ENCODE data around the gene S1PR3. TPM values are rescaled to one million over a fixed set of nuclear protein-coding genes. Genes with fewer than 3 reads are reported as not detected.

S1PR3 gene
- total and polyA plus RNA-seq, 9 of the 15 experiments (the other 6 are each of a cell fraction or from before 2014, with no cell fraction given) = 0.03 to 2.0 (median 0.29) TPM

DNA sequence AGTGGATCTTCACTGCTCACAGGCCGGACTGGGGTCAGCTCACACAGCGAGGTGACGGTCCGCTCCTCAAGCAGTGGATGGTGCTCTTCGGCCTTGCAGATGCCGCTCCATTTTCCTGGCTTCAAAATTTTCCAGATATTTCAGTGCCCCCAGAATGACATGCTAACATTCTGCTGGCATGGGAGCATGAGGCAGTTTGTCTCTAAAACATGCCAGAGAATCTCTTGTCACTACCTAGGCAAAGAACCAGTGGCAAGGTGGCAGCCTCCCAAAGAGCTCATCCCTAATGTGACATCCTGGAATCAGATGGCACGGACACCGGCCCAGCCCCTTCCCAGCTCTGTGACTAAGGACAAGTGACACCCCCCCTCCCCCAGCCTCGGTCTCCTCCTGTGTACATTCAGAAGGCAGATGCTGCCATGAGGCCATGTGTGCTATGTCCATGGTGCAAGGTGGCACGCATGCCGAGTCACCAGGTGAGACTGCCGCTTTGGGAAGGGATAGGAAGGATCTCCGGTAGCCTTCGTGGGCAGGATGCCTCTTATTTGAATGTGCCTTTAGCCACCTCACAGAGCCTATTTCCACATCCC is 2.7 kb downstream of the S1PR3 start:
- H3K79me2 ChIP-seq (ENCODE audit: control insufficient read depth, insufficient read depth, low read length) = no peaks in the 10 kb centered on the region
- H4K20me1 ChIP-seq (replicated peaks; ENCODE audit: control insufficient read depth, insufficient read depth, low read length) = no peaks in the 10 kb centered on the region
- ChIA-PET POLR2A (no interaction called here), CTCF (ENCODE audit: low intra/inter-chr PET ratio) (no interaction called here)
- H3K4me3 ChIP-seq = no peak overlapping the region
- no peak overlapping the region for H2AFZ ChIP-seq (ENCODE audit: low read depth, low read length)
- TF ChIP-seq ZNF124 (CRISPR knock-in tag; IDR thresholded peaks at IDR 0.05) = no peak
- H3K4me2 ChIP-seq (ENCODE audit: insufficient read depth, low read length) = no peak overlapping the region
- intact Hi-C loops (cut with micrococcal nuclease) = loop anchor here (10.0 kb wide), 1 partner anchor 309 kb away; no protein-coding TSS in a partner anchor
- no peaks in the 10 kb centered on the region for H3K36me3 ChIP-seq (ENCODE audit: control insufficient read depth, insufficient read depth, low read length)
- no peaks in the 10 kb centered on the region for H3K9me3 ChIP-seq (replicated peaks; ENCODE audit: control insufficient read depth, insufficient read depth, low read depth, low read length)
- H3K9me1 ChIP-seq (ENCODE audit: control insufficient read depth, insufficient read depth, low read length) = no peaks in the 10 kb centered on the region
- no peak for DNase-seq (ENCODE audit: extremely low read depth in 1 of 4, low spot score in 3 of 4)
- H3K4me1 ChIP-seq (replicated peaks in 1 of 2; ENCODE audit: control insufficient read depth in 2 of 2, insufficient read depth in 2 of 2, low read length in 2 of 2) = peaks cover 0 to 11% of the 10 kb centered on the region in 2 experiments; a peak in 3 of 5 replicates
- no TSS peak for BruUV-seq (replicated peaks)
- H3K27ac ChIP-seq (ENCODE audit: extremely low read depth, low read depth, low read length) = no peak overlapping the region
- in situ Hi-C loops (cut with MboI) = no loop called here
- WGBS (ENCODE audit: insufficient coverage, low coverage, missing lambda C conversion rate) = 29% methylated on average over 12 of the region's 14 CpGs
- FAIRE-seq = no peak
- no peak overlapping the region for H3K9ac ChIP-seq (ENCODE audit: insufficient read depth in 1 of 2, low read depth in 2 of 2, low read length in 2 of 2)
- ATAC-seq = no peak
- peaks cover 0 to 25% of the 10 kb centered on the region in 2 experiments; a peak in 2 of 5 replicates for H3K27me3 ChIP-seq (ENCODE audit: control insufficient read depth in 2 of 2, insufficient read depth in 2 of 2, low read length in 2 of 2)

DNA sequence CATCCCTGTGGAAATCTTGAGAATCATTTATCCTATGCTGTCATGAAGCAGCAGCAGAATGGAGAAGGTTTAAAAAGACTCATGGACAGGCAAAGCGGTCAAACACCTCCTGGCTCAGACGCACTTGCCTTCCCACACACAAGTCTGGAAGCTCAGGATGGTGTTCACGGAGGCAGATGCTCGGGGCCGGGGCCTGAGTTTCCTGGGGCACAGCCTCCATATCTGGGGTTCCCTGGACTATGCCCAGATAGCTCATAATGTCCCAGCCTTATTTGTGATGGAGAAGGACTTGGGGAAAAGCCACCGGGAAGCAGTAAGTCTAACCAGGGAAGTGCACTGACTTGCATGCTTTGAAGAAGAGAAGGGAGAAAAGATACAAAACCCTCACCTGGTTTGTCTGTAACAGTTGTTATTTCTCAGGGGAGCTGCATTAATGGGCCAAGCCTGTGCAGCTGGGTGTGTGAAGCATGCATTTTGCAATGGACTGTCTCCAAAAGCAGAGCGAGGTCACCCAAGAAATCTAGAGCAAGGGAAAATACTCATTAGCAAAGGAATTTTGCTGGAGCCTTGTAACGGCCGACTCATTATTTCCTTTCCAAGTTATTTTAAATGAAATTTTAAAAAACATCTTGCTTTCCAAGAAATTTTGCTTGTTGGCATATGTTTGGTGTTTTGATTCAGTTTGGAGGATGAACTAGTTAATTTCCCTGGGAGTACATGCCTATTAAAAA is 3.4 kb downstream of the S1PR3 start:
- TF ChIP-seq JUN (IDR thresholded peaks at IDR 0.05; ENCODE audit: borderline replicate concordance, low read depth, low read length) (no peak), JUN (CRISPR knock-in tag; IDR thresholded peaks at IDR 0.05; ENCODE audit: borderline replicate concordance) (no peak)
- no peaks in the 10 kb centered on the region for H3K9me1 ChIP-seq (ENCODE audit: control insufficient read depth, insufficient read depth, low read length)
- H3K27me3 ChIP-seq (ENCODE audit: control insufficient read depth in 2 of 2, insufficient read depth in 2 of 2, low read length in 2 of 2) = peaks cover 0 to 22% of the 10 kb centered on the region in 2 experiments; a peak in 2 of 5 replicates
- H2AFZ ChIP-seq (ENCODE audit: low read depth, low read length) = no peak overlapping the region
- no peak overlapping the region for H3K27ac ChIP-seq (ENCODE audit: extremely low read depth, low read depth, low read length)
- H3K9ac ChIP-seq (ENCODE audit: insufficient read depth in 1 of 2, low read depth in 2 of 2, low read length in 2 of 2) = no peak overlapping the region
- no TSS peak for BruUV-seq (replicated peaks)
- ChIA-PET POLR2A (no interaction called here), CTCF (ENCODE audit: low intra/inter-chr PET ratio) (no interaction called here)
- no peak overlapping the region for H3K4me2 ChIP-seq (ENCODE audit: insufficient read depth, low read length)
- 6% methylated on average over 9 of the region's 9 CpGs for WGBS (ENCODE audit: insufficient coverage, low coverage, missing lambda C conversion rate)
- no peaks in the 10 kb centered on the region for H4K20me1 ChIP-seq (replicated peaks; ENCODE audit: control insufficient read depth, insufficient read depth, low read length)
- no peaks in the 10 kb centered on the region for H3K9me3 ChIP-seq (replicated peaks; ENCODE audit: control insufficient read depth, insufficient read depth, low read depth, low read length)
- ATAC-seq (no peak), DNase-seq (ENCODE audit: extremely low read depth in 1 of 4, low spot score in 3 of 4) (no peak), FAIRE-seq (no peak)
- peaks cover 0 to 11% of the 10 kb centered on the region in 2 experiments; a peak in 3 of 5 replicates for H3K4me1 ChIP-seq (replicated peaks in 1 of 2; ENCODE audit: control insufficient read depth in 2 of 2, insufficient read depth in 2 of 2, low read length in 2 of 2)
- no peaks in the 10 kb centered on the region for H3K79me2 ChIP-seq (ENCODE audit: control insufficient read depth, insufficient read depth, low read length)
- in situ Hi-C loops (cut with MboI) (no loop called here), intact Hi-C loops (cut with micrococcal nuclease) (loop anchor here (10.0 kb wide), 1 partner anchor 310 kb away; no protein-coding TSS in a partner anchor)
- H3K4me3 ChIP-seq = no peak overlapping the region
- H3K36me3 ChIP-seq (ENCODE audit: control insufficient read depth, insufficient read depth, low read length) = no peaks in the 10 kb centered on the region
